GDM1 (cell line): Measurements from ENCODE around the gene AREG.
A peak's percentile ranks its signal among the peaks of the same experiment; 100 is the strongest.
"Not testable (repeated sequence)": the region's sequence is repeated elsewhere in the genome, so short reads cannot be mapped to it uniquely, and the experiment has no call there.

ENCODE experiments used
- DNase-seq: peaks from one replicate; lab custom pipeline; 2025; lab: John Stamatoyannopoulos, UW

Gene AREG, protein sequence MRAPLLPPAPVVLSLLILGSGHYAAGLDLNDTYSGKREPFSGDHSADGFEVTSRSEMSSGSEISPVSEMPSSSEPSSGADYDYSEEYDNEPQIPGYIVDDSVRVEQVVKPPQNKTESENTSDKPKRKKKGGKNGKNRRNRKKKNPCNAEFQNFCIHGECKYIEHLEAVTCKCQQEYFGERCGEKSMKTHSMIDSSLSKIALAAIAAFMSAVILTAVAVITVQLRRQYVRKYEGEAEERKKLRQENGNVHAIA

DNA sequence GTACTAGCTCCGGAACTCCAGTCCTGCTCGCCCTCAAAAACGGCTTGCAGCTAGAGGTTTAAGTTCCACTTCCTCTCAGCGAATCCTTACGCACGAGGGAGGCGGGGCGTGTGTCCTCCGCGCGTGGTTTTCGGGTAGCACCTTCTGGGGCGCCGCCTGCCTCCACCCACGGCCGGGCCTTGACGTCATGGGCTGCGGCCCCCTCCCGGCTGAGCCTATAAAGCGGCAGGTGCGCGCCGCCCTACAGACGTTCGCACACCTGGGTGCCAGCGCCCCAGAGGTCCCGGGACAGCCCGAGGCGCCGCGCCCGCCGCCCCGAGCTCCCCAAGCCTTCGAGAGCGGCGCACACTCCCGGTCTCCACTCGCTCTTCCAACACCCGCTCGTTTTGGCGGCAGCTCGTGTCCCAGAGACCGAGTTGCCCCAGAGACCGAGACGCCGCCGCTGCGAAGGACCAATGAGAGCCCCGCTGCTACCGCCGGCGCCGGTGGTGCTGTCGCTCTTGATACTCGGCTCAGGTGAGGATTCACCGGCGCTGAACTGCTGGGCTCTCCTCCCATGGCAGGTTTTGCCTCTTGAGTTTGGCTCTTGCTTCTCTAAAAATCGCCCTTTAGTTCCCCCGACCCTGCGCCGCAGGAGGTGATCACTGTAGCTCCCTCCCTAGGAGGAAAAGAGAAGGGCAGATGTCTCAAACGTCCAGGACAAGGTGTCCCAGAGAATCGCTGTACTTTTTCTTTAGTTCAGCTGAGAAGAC is at the start of gene AREG:
Gene AREG, plus strand, starts transcription at position 246 of the 752 bp plus-strand sequence. Its CDS starts 210 bp downstream, at position 456.
- peak; percentile 32 for DNase-seq

DNA sequence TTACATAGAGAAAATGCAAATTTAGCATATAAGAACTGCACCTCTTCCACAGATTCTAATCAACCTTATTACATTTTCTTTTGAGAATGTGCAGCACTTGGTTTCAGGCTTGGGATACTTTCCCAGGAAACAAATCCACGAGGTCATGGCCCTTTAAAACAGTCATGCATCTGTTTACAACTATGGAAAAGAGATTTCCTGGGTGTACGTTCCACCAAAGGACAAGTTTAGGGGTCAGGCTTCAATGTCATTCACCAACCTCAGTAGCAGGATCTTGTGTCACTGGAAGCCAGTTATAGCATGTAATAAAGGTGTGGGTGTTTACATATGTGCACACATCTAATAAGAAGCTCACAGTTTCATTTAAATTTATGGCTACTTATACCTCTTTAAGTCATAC is 49.3 kb upstream of the AREG start:
- DNase-seq, result no peak

DNA sequence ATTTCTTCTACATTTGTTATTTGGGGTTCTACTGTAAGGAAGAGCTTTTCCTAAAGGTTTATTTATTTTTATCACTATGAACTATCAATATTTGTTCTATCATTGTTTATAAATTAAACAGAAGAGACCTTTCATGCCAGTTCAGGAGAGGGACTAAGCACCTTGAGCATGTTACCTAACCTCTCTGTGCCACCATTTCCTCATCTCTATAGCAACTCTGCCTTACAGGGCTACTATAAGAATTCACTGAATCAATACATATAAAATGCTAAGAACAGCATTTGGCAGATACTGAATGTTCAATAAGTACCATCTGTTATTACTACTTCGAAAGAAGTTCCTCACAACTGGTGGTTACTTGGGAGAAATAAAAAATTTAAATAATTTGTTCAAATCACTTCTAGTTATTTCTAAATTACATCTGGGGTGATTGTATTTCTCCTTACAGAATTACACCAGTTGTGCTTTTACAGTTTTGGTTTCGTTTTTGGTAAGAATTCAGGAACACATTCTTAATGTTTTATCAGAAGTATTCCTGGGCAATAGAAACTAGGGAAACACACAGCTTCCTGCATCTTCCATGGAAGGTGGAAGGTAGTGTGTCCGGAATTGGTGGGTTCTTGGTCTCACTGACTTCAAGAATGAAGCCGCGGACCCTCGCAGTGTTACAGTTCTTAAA is 47.0 kb upstream of the AREG start:
- DNase-seq, result no peak

GRCh38 chr4:74398894-74399589 is 45.9 kb upstream of the AREG start:
- not testable (repeated sequence) for DNase-seq

DNA sequence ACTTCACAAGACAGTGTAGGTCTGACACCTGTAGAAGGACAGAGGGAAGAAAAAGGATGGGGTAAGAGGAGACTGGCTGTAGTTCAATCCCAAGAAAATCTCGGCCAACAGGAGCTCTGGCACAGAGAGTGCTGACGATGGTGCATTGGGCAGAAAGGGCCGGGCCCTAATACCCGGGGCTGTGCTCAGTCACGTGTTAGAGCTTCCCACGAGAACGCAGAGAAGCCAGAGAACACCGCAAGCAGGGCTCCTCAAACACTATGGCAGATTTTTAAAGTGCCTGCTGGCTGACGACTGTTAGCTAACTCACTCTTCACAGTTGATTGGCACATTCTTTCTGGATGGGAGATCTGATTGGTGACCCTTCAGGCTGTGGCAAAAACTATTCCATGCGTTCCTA is 44.5 kb upstream of the AREG start:
- no peak for DNase-seq

GRCh38 chr4:74402692-74403456 is 42.1 kb upstream of the AREG start:
- DNase-seq, result no peak

GRCh38 chr4:74407891-74408290 is 37.0 kb upstream of the AREG start:
- DNase-seq, result no peak

GRCh38 chr4:74408639-74409038 is 36.3 kb upstream of the AREG start:
- no peak for DNase-seq

DNA sequence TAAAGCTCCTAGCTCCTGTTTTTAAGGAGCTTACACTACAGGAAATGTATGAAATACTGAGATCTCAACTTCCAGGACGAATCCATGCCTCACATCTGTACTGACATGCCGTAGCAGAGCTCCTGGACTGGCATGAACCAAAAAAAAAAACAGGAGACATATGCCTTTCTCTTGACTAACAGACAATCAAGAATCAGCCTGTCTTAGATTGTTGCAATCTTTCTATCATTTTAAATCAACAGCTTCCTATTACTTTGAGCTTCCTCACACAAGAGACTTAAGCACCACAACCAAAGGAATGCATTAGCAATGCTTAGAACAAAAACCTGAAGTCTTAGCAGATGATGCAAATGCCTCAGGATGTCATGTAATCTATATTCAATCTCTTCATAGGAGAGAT is 34.7 kb upstream of the AREG start:
- no peak for DNase-seq

DNA sequence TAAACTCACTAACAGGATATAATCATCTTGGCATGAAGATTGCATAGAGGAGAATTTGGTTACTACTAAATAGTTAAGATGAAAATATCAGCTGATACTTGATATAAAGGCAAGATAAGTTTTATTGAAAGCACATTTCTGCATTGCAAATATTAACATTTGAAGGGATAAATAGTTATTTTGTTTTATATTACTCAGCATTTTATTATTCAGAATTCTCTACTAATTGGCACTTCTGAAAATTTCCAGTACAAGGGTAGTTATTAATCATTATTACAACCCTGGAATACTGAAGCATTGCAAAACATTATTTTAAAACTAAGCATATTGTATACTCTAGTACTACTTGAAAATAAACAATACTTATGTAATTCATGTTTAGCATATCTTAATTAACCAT is 32.7 kb upstream of the AREG start:
- DNase-seq, result no peak

GRCh38 chr4:74413265-74413664 is 31.7 kb upstream of the AREG start:
- DNase-seq, result no peak

DNA sequence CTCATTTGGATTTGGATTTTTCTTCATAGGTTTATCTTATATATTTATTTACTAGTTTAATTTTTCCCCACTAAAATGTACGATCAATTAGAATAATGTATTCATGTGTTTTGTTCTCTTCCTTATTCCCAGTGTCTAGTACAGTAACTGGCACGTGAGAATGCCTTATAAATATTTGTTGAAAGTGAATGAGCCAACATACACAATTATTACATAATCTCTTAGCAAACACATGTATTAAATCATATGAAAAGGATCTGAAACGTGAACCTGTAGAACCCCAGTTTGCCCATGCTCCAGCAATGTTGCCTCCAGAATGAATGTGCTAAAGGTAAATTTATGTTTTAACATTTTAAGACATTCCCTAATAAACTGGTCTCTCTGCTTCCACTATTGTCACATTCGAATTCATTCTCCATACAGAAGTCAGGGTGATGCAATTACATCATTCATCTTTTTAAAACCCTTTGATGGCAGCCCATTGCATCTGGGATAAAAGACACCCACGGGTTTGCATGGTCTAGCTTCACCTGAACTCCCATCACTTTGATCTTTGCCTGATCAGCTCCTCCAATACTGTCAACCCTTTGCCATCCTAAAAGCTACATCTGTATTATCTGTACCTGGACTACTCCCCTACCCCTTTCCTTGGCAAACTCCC is 30.7 kb upstream of the AREG start:
- no peak for DNase-seq

DNA sequence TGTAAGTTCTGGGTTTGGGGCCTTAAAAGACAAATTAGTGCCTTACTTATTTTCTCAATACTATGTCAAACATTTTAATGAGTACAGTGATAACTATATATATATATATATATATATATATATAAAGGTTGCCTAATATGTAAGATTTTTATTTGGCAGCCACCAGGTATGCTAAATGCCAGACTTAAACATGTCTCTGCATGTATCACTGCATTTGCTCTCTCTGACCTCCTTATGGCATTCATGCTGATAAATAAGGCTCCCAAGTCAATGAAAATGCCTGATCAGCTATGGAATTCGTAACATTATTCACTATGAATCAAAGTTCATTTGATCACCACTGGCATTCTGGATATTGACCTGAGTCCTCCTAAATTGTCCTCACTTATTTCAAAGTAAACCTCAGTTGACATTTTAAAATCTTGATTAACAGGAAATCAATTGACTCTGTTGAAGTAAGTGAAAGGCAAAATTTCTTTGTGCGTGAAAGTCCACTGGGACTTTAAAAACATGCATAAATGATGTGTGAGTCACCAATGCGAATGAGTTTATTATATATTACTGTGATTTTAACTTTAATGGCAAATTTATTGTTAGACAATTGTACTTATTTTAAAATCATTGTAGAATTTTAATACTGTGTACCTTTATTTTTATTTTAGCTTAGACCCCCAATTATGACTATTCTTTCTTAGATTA is 29.2 kb upstream of the AREG start:
- DNase-seq, result no peak

GRCh38 chr4:74418063-74418670 is 26.8 kb upstream of the AREG start:
- DNase-seq, result no peak

DNA sequence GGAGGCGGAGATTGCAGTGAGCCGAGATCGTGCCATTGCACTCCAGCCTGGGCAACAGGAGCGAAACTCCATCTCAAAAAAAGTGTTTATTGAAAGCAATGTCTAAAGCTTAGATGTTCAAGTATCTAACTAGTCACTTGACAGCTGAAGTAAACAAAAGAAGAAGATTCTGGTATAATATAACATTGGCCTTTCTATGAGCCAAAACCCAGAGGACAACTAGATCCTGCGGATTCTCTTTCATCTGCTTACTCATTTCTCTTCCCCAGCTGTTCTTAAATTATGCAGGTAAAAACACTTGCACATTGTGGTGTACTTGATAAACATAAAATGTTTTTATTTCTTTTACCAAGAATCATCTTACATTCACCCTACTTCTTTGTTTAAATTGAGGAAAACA is 24.1 kb upstream of the AREG start:
- DNase-seq, result no peak

DNA sequence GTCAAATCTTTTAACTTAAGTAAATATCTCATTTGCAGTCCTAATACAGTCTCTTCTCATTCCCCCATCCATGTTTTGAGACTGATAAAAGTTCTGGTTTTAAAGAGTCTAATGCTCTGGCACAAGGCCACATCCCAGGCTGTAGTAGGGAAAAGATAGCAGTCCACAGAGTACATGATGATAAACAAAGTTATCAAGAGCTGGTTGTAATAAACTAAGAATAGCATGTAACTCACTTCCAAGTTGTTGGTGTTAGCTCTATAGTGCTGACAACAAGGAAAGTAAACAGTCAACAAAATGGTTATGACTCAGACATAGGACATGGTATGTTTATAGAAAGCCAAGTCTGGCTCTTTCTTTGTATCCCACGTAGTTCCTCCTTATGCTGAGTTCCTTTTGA is 21.8 kb upstream of the AREG start:
- no peak for DNase-seq

DNA sequence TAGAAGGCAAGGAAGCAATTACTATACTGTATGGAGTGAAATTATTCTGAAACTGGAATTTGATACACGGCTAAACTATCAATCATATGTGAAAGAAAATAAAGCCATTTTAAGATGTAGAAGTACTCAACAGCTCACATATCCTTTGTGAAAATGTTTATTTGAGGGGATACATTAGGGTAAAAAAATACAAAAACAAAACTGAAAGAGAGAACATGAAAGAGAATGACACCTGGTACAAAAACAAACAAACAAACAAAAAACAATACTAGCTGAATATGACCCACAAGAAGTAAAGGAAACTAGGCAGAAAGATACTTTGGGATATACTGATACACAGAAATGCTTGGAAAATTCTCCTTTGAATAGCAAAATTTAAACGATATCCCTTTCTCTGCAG is 20.8 kb upstream of the AREG start:
- DNase-seq, result no peak

DNA sequence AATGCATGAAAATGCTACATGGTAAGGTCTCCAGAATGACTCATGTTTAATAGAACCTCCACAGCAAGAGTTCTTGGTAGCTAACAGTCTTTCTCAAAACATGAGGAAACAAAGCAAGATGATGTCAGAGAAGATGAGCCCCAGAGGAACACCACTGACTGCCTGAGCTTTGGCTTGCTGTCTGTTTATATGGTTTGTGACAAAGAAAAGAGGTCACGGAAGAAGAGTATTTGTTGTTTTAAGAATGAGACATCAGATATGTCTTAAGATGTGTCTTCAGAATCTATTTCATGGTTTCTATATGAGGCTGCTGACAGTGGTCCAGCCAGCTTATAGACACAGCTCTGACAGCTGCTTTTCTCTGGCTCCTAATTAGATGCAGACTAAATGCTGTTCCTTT is 18.8 kb upstream of the AREG start:
- DNase-seq, result no peak

DNA sequence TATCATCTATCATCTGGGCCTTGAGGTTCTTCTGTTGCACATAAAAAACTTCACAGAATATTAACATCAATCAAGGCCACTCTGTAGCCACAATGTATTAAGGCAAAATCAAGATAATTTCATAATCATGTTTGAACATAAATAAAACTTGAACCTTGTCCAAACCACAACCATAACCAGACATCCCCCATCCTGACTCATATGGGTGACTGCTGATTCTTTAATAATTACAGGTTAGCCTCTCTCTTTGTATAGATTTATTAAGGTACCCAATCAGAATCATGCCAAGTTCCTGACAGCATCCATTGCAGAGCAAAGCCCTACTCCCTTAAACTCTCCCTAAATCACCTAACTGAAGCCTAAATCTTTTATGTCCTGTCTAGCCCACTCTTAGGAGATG is 16.7 kb upstream of the AREG start:
- no peak for DNase-seq

- DNase-seq, result peak; percentile 1
These were observed 13.7 kb upstream of the AREG start for GRCh38 chr4:74431113-74431826.
